ENCODE measurements around the gene NUCKS1.

The NUCKS1 gene

GRCh38 chr1:205678286-205679111, 71.5 kb downstream of the NUCKS1 start:
- H3K9me3 Mint-ChIP-seq (ENCODE audit: low read depth): no peaks in the 10 kb centered on the region
- H3K4me1 Mint-ChIP-seq (ENCODE audit: low read depth): peaks cover 9% of the 10 kb centered on the region
- peak overlapping the region; percentile 78 for H3K4me3 Mint-ChIP-seq
- H3K27me3 Mint-ChIP-seq: peaks cover 3% of the 10 kb centered on the region
- no peaks in the 10 kb centered on the region for H3K36me3 Mint-ChIP-seq
- H3K27ac Mint-ChIP-seq: no peak overlapping the region

- H3K27me3 Mint-ChIP-seq: peaks cover 3% of the 10 kb centered on the region
- peaks cover 9% of the 10 kb centered on the region for H3K4me1 Mint-ChIP-seq (ENCODE audit: low read depth)
Measured at GRCh38 chr1:205677167-205677566, 72.8 kb downstream of the NUCKS1 start.

GRCh38 chr1:205676597-205676996, 73.4 kb downstream of the NUCKS1 start:
- Mint-ChIP-seq H3K4me1 (ENCODE audit: low read depth) (peaks cover 9% of the 10 kb centered on the region), H3K36me3 (no peaks in the 10 kb centered on the region), H3K27ac (no peak overlapping the region), H3K9me3 (ENCODE audit: low read depth) (no peaks in the 10 kb centered on the region), H3K4me3 (no peak overlapping the region), H3K27me3 (peaks cover 4% of the 10 kb centered on the region)

More at GRCh38 chr1:205677167-205677566, 72.8 kb downstream of the NUCKS1 start:
- H3K36me3 Mint-ChIP-seq: no peaks in the 10 kb centered on the region
- H3K27ac Mint-ChIP-seq: no peak overlapping the region
- no peaks in the 10 kb centered on the region for H3K9me3 Mint-ChIP-seq (ENCODE audit: low read depth)
- no peak overlapping the region for H3K4me3 Mint-ChIP-seq

GRCh38 chr1:205676002-205676401, 74.0 kb downstream of the NUCKS1 start:
- H3K4me3 Mint-ChIP-seq: no peak overlapping the region
- no peak overlapping the region for H3K27ac Mint-ChIP-seq
- H3K36me3 Mint-ChIP-seq: no peaks in the 10 kb centered on the region
- no peaks in the 10 kb centered on the region for H3K9me3 Mint-ChIP-seq (ENCODE audit: low read depth)
- peaks cover 4% of the 10 kb centered on the region for H3K27me3 Mint-ChIP-seq
- H3K4me1 Mint-ChIP-seq (ENCODE audit: low read depth): peaks cover 9% of the 10 kb centered on the region

- Mint-ChIP-seq H3K4me3 (no peak overlapping the region), H3K27me3 (peaks cover 4% of the 10 kb centered on the region), H3K36me3 (no peaks in the 10 kb centered on the region), H3K9me3 (ENCODE audit: low read depth) (no peaks in the 10 kb centered on the region), H3K27ac (no peak overlapping the region), H3K4me1 (ENCODE audit: low read depth) (peaks cover 4% of the 10 kb centered on the region)
Measured at GRCh38 chr1:205675247-205675646, 74.7 kb downstream of the NUCKS1 start.

- peaks cover 2% of the 10 kb centered on the region for H3K4me1 Mint-ChIP-seq (ENCODE audit: low read depth)
- no peaks in the 10 kb centered on the region for H3K9me3 Mint-ChIP-seq (ENCODE audit: low read depth)
- no peak overlapping the region for H3K27ac Mint-ChIP-seq
- no peaks in the 10 kb centered on the region for H3K36me3 Mint-ChIP-seq
- H3K27me3 Mint-ChIP-seq: peaks cover 11% of the 10 kb centered on the region
- H3K4me3 Mint-ChIP-seq: no peak overlapping the region
Measured at GRCh38 chr1:205672970-205673369, 77.0 kb downstream of the NUCKS1 start.

- no peak overlapping the region for H3K27ac Mint-ChIP-seq
- H3K27me3 Mint-ChIP-seq: peaks cover 11% of the 10 kb centered on the region
- no peaks in the 10 kb centered on the region for H3K9me3 Mint-ChIP-seq (ENCODE audit: low read depth)
- H3K36me3 Mint-ChIP-seq: no peaks in the 10 kb centered on the region
- H3K4me3 Mint-ChIP-seq: no peak overlapping the region
- peaks cover 2% of the 10 kb centered on the region for H3K4me1 Mint-ChIP-seq (ENCODE audit: low read depth)
Measured at GRCh38 chr1:205672395-205672889, 77.5 kb downstream of the NUCKS1 start.

GRCh38 chr1:205670611-205671430, 79.2 kb downstream of the NUCKS1 start:
- Mint-ChIP-seq H3K36me3 (no peaks in the 10 kb centered on the region), H3K9me3 (ENCODE audit: low read depth) (no peaks in the 10 kb centered on the region), H3K4me1 (ENCODE audit: low read depth) (peaks cover 2% of the 10 kb centered on the region), H3K27me3 (peaks cover 8% of the 10 kb centered on the region), H3K27ac (no peak overlapping the region), H3K4me3 (no peak overlapping the region)

- peaks cover 2% of the 10 kb centered on the region for H3K4me1 Mint-ChIP-seq (ENCODE audit: low read depth)
- no peak overlapping the region for H3K27ac Mint-ChIP-seq
- H3K36me3 Mint-ChIP-seq: no peaks in the 10 kb centered on the region
- no peak overlapping the region for H3K4me3 Mint-ChIP-seq
- H3K9me3 Mint-ChIP-seq (ENCODE audit: low read depth): no peaks in the 10 kb centered on the region
- H3K27me3 Mint-ChIP-seq: peaks cover 8% of the 10 kb centered on the region
Measured at GRCh38 chr1:205670150-205670446, 79.9 kb downstream of the NUCKS1 start.

- Mint-ChIP-seq H3K36me3 (no peaks in the 10 kb centered on the region), H3K4me3 (no peak overlapping the region), H3K4me1 (ENCODE audit: low read depth) (peaks cover 2% of the 10 kb centered on the region), H3K27ac (no peak overlapping the region), H3K9me3 (ENCODE audit: low read depth) (no peaks in the 10 kb centered on the region), H3K27me3 (peaks cover 8% of the 10 kb centered on the region)
Measured at GRCh38 chr1:205669341-205670149, 80.4 kb downstream of the NUCKS1 start.

- Mint-ChIP-seq H3K9me3 (ENCODE audit: low read depth) (no peaks in the 10 kb centered on the region), H3K4me1 (ENCODE audit: low read depth) (peaks cover 2% of the 10 kb centered on the region), H3K27ac (no peak overlapping the region), H3K27me3 (peaks cover 8% of the 10 kb centered on the region), H3K36me3 (no peaks in the 10 kb centered on the region), H3K4me3 (no peak overlapping the region)
Measured at GRCh38 chr1:205668951-205669340, 81.0 kb downstream of the NUCKS1 start.

- no peak overlapping the region for H3K27ac Mint-ChIP-seq
- H3K36me3 Mint-ChIP-seq: no peaks in the 10 kb centered on the region
- H3K4me3 Mint-ChIP-seq: no peak overlapping the region
- peaks cover 8% of the 10 kb centered on the region for H3K27me3 Mint-ChIP-seq
- peaks cover 2% of the 10 kb centered on the region for H3K4me1 Mint-ChIP-seq (ENCODE audit: low read depth)
- no peaks in the 10 kb centered on the region for H3K9me3 Mint-ChIP-seq (ENCODE audit: low read depth)
Measured at GRCh38 chr1:205667909-205668643, 81.9 kb downstream of the NUCKS1 start.

GRCh38 chr1:205666372-205667166, 83.4 kb downstream of the NUCKS1 start:
- H3K9me3 Mint-ChIP-seq (ENCODE audit: low read depth): no peaks in the 10 kb centered on the region
- no peak overlapping the region for H3K27ac Mint-ChIP-seq
- H3K4me3 Mint-ChIP-seq: no peak overlapping the region
- no peaks in the 10 kb centered on the region for H3K36me3 Mint-ChIP-seq
- peaks cover 7% of the 10 kb centered on the region for H3K27me3 Mint-ChIP-seq
- peaks cover 2% of the 10 kb centered on the region for H3K4me1 Mint-ChIP-seq (ENCODE audit: low read depth)
